Keratinocyte (primary cell): ENCODE measurements around the gene MED12L.

Source experiments
- EZH2 ChIP-seq: IDR thresholded peaks from one replicate; pipeline ENCODE4 v1.6.1; 2012; ENCODE audit warnings: inconsistent platforms, mild to moderate bottlenecking, low read length, moderate library complexity
- TF ChIP-seq, protein P1 (sequence below), 3 experiments: IDR thresholded peaks in 1 of 3; conservative IDR thresholded peaks in 1 of 3; optimal IDR thresholded peaks in 1 of 3; 2 replicates in 2 of 3; 3 replicates in 1 of 3; pipeline versions ENCODE3 to v1.5.1; 2011; ENCODE audit warnings: low read length in 3 of 3, mild to moderate bottlenecking in 3 of 3, moderate library complexity in 2 of 3, control low read depth in 1 of 3, inconsistent platforms in 1 of 3; ENCODE audit not compliant: insufficient read depth in 2 of 3; ENCODE audit errors: extremely low read depth in 1 of 3

DNA sequence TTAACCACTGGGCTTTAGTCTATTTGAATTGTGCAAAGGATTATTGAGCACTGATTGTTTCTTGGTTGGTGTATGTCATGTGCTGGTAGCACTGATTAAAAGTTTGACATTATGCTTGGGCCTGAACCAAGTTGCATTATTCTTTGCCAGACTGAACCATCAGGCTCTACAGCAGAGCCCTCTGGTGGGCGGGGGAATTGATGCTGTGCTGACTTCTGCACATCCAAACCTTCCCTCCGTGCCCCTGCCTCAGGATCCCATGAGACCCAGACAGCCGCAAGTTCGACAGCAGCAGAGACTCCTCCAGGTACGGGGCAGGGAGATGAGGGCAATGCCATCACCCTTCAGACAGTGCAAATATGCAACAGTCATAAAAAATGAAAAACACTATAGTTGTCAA is 327.5 kb downstream of the MED12L start:
- TF ChIP-seq, protein P1, sequence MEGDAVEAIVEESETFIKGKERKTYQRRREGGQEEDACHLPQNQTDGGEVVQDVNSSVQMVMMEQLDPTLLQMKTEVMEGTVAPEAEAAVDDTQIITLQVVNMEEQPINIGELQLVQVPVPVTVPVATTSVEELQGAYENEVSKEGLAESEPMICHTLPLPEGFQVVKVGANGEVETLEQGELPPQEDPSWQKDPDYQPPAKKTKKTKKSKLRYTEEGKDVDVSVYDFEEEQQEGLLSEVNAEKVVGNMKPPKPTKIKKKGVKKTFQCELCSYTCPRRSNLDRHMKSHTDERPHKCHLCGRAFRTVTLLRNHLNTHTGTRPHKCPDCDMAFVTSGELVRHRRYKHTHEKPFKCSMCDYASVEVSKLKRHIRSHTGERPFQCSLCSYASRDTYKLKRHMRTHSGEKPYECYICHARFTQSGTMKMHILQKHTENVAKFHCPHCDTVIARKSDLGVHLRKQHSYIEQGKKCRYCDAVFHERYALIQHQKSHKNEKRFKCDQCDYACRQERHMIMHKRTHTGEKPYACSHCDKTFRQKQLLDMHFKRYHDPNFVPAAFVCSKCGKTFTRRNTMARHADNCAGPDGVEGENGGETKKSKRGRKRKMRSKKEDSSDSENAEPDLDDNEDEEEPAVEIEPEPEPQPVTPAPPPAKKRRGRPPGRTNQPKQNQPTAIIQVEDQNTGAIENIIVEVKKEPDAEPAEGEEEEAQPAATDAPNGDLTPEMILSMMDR (optimal IDR thresholded peaks at IDR 0.05 in 1 of 3, IDR thresholded peaks at IDR 0.05 in 1 of 3, conservative IDR thresholded peaks at IDR 0.05 in 1 of 3; ENCODE audit: extremely low read depth in 1 of 3, insufficient read depth in 2 of 3, low read length in 3 of 3) = peak in 2 of 3 experiments; percentile 11 to 45
- TF ChIP-seq EZH2 = no peak
